Cardiac muscle cell (in vitro differentiated cells and primary cell): ENCODE measurements around the gene MPP1. TPM values are rescaled to one million over a fixed set of nuclear protein-coding genes. Genes with fewer than 3 reads are reported as not detected.

Experiments
- DNase-seq, 2 donors: peaks; one replicate each; pipeline versions ENCODE4 v3.0.0 to v3.0.0-alpha.2; 2010 to 2017; ENCODE audit warnings: low read depth in 1 of 2, low spot score in 1 of 2
- H3K27ac ChIP-seq: fragments of 200-600 bp; sonication (generic); 2 replicates; pipeline ENCODE4 v1.5.1; 2016
- H3K27me3 ChIP-seq: fragments of 200-600 bp; sonication (generic); 2 replicates; pipeline ENCODE4 v1.6.0; 2016; ENCODE audit warnings: control low read depth
- H3K36me3 ChIP-seq: fragments of 200-600 bp; sonication (generic); 2 replicates; pipeline ENCODE4 v1.5.1; 2016; ENCODE audit warnings: control low read depth
- H3K4me1 ChIP-seq: fragments of 200-600 bp; sonication (generic); 2 replicates; pipeline ENCODE4 v1.8.1; 2017; ENCODE audit warnings: low read depth, mild to moderate bottlenecking, mixed run types
- H3K4me3 ChIP-seq: fragments of 200-600 bp; sonication (generic); 2 replicates; pipeline ENCODE4 v1.5.1; 2016; ENCODE audit warnings: mild to moderate bottlenecking
- H3K9me3 ChIP-seq: fragments of 200-600 bp; sonication (generic); 2 replicates; pipeline ENCODE4 v1.5.1; 2017; ENCODE audit warnings: low read depth, mild to moderate bottlenecking, control low read depth
- polyA plus RNA-seq: library from polyadenylated mRNA; unstranded; fragments of >200 nt; fragmentation: Nextera tagmentation; extraction: Ambion mirVana; gene quantifications from 2 replicates; pipeline ENCODE4 v1.2.1, GENCODE V29; 2016
- total RNA-seq: library from RNA; depleted of rRNA; stranded (reverse); fragments of >200 nt; gene quantifications from 2 replicates; pipeline ENCODE4 v1.2.3, GENCODE V29; 2016
- TF ChIP-seq, protein P1 (sequence below): IDR thresholded peaks from 2 replicates; pipeline ENCODE4 v1.5.1; 2012; ENCODE audit warnings: low read depth, mild to moderate bottlenecking, low read length

MPP1 gene
- total and polyA plus RNA-seq, 2 experiments from 2014 or later: 22.5 to 28.5 TPM

- peak in 1 of 2 donors; percentile 88 for DNase-seq
- no peaks in the 10 kb centered on the region for H3K9me3 ChIP-seq
Measured at GRCh38 chrX:154730253-154730891, 74.9 kb downstream of the MPP1 start.

DNA sequence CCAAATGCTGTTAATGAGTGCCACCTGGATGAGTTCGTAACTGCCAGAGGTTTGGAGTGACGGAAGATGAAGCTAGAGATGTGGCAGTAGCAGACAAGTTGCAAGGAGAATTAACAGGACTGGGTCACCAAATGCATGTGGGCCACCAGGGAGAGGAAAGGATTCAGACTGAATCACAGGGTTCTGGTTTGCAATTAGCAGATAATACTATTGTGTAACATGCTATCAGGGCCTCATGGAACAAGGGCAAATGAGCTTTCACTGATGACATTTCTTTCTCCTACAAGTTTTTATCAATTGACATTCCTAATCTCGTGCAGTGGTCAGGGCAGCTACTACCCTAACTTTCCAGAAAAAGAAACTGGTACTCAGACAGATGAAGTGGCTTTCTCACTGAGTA, 75.8 kb downstream of the MPP1 start:
- TF ChIP-seq, protein P1, sequence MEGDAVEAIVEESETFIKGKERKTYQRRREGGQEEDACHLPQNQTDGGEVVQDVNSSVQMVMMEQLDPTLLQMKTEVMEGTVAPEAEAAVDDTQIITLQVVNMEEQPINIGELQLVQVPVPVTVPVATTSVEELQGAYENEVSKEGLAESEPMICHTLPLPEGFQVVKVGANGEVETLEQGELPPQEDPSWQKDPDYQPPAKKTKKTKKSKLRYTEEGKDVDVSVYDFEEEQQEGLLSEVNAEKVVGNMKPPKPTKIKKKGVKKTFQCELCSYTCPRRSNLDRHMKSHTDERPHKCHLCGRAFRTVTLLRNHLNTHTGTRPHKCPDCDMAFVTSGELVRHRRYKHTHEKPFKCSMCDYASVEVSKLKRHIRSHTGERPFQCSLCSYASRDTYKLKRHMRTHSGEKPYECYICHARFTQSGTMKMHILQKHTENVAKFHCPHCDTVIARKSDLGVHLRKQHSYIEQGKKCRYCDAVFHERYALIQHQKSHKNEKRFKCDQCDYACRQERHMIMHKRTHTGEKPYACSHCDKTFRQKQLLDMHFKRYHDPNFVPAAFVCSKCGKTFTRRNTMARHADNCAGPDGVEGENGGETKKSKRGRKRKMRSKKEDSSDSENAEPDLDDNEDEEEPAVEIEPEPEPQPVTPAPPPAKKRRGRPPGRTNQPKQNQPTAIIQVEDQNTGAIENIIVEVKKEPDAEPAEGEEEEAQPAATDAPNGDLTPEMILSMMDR: no peak
- Histone ChIP-seq H3K4me1 (no peaks in the 10 kb centered on the region), H3K27me3 (no peaks in the 10 kb centered on the region), H3K9me3 (no peaks in the 10 kb centered on the region), H3K27ac (no peak overlapping the region), H3K36me3 (no peaks in the 10 kb centered on the region), H3K4me3 (no peak overlapping the region)
- DNase-seq: no peak

More at GRCh38 chrX:154730253-154730891, 74.9 kb downstream of the MPP1 start:
- no peaks in the 10 kb centered on the region for H3K27me3 ChIP-seq
- H3K27ac ChIP-seq: no peak overlapping the region
- H3K4me3 ChIP-seq: no peak overlapping the region
- TF ChIP-seq, protein P1: no peak
- no peaks in the 10 kb centered on the region for H3K36me3 ChIP-seq
- H3K4me1 ChIP-seq: no peaks in the 10 kb centered on the region

Other genes starting within 250 kb of the MPP1 start
- not detected in 2 replicates for gene CTAG1A, start 220.4 kb downstream of the MPP1 start, total RNA-seq
- gene CTAG1A, start 220.4 kb downstream of the MPP1 start, polyA plus RNA-seq: not detected in 2 replicates
- gene CTAG1B, start 186.2 kb downstream of the MPP1 start, total RNA-seq: not detected in 2 replicates
- not detected in 2 replicates for gene CTAG1B, start 186.2 kb downstream of the MPP1 start, polyA plus RNA-seq
- not detected in 2 replicates for gene CTAG2, start 151.9 kb downstream of the MPP1 start, total RNA-seq
- gene CTAG2, start 151.9 kb downstream of the MPP1 start, polyA plus RNA-seq: not detected in 2 replicates
- gene GAB3, start 54.4 kb downstream of the MPP1 start, total RNA-seq: 0.45 and 0.60 TPM in 2 replicates
- gene GAB3, start 54.4 kb downstream of the MPP1 start, polyA plus RNA-seq: 0.17 TPM in 1 of 2 replicates, not detected in the other
- gene DKC1, start 42.6 kb downstream of the MPP1 start, total RNA-seq: 15.1 and 30.9 TPM in 2 replicates
- 22.8 and 36.0 TPM in 2 replicates for gene DKC1, start 42.6 kb downstream of the MPP1 start, polyA plus RNA-seq
- not detected in 2 replicates for gene SMIM9, start 29.2 kb upstream of the MPP1 start, total RNA-seq
- gene SMIM9, start 29.2 kb upstream of the MPP1 start, polyA plus RNA-seq: not detected in 2 replicates
- 16.0 and 16.8 TPM in 2 replicates for gene F8A1, start 80.9 kb upstream of the MPP1 start, total RNA-seq
- 39.0 and 42.8 TPM in 2 replicates for gene F8A1, start 80.9 kb upstream of the MPP1 start, polyA plus RNA-seq
- 7.5 and 10.0 TPM in 2 replicates for gene F8, start 217.2 kb upstream of the MPP1 start, total RNA-seq
- gene F8, start 217.2 kb upstream of the MPP1 start, polyA plus RNA-seq: 3.2 and 4.5 TPM in 2 replicates
- gene FUNDC2, start 221.4 kb upstream of the MPP1 start, total RNA-seq: 51.0 and 62.6 TPM in 2 replicates
- 119 and 126 TPM in 2 replicates for gene FUNDC2, start 221.4 kb upstream of the MPP1 start, polyA plus RNA-seq